B cell (primary cell): ENCODE results near the gene TRABD. TPM values are rescaled to one million over a fixed set of nuclear protein-coding genes. Genes with fewer than 3 reads are reported as not detected.

Experiments used
- ATAC-seq: fragments of 200-7000 bp; cut with Tn5 transposase; one replicate; pipeline ENCODE4 v1.10.0; 2021; ENCODE audit warnings: low read depth, mild to moderate bottlenecking, moderate number of reproducible peaks, moderate library complexity
- CTCF ChIA-PET: fragments of 350-600 bp; sonication (Branson Sonifier 250); formaldehyde crosslinking; loops from one replicate; lab custom pipeline; 2021; ENCODE audit warnings: antibody characterized with exemption, inconsistent platforms; lab: Charles Lee
- POLR2A ChIA-PET: fragments of 350-600 bp; sonication (Branson Sonifier 250); formaldehyde crosslinking; loops from one replicate; lab custom pipeline; 2021; ENCODE audit warnings: antibody characterized with exemption; lab: Charles Lee
- DNase-seq: peaks from one replicate; pipeline ENCODE4 v3.0.0; 2013
- H2AFZ ChIP-seq: 2 replicates; pipeline ENCODE4 v1.6.1; 2012; ENCODE audit warnings: mild to moderate bottlenecking, low read depth, low read length; ENCODE audit not compliant: insufficient read depth, poor library complexity, severe bottlenecking
- H3K27ac ChIP-seq, 2 donors: 1 replicate in 1 of 2; 2 replicates in 1 of 2; pipeline ENCODE4 v1.5.1; 2012 to 2013; ENCODE audit warnings: low read length in 2 of 2, mild to moderate bottlenecking in 2 of 2, moderate library complexity in 1 of 2
- H3K27me3 ChIP-seq, 4 experiments: fragments of 200-600 bp in 1 of 4; sonication (generic) in 1 of 4; replicated peaks in 1 of 4; 1 replicate in 2 of 4; 2 replicates in 2 of 4; pipeline versions ENCODE4 v1.6.1 to v1.7.0; 2013 to 2016; ENCODE audit warnings: low read length in 3 of 4, mild to moderate bottlenecking in 2 of 4, mixed read lengths in 1 of 4, moderate library complexity in 1 of 4; ENCODE audit not compliant: insufficient read depth in 4 of 4, control insufficient read depth in 3 of 4; ENCODE audit errors: control extremely low read depth in 1 of 4
- H3K36me3 ChIP-seq, 2 experiments: replicated peaks in 1 of 2; 1 replicate in 1 of 2; 2 replicates in 1 of 2; pipeline versions ENCODE4 v1.6.1 to v1.7.1; 2013; ENCODE audit warnings: low read length in 1 of 2; ENCODE audit not compliant: insufficient read depth in 2 of 2, control insufficient read depth in 1 of 2; ENCODE audit errors: control extremely low read depth in 1 of 2, extremely low read depth in 1 of 2
- H3K4me1 ChIP-seq, 2 donors: fragments of 200-600 bp in 1 of 2; sonication (generic) in 1 of 2; 1 replicate in 1 of 2; 2 replicates in 1 of 2; pipeline versions ENCODE4 v1.5.1 to v1.6.1; 2013 to 2017; ENCODE audit warnings: low read length in 2 of 2; ENCODE audit not compliant: control insufficient read depth in 2 of 2, insufficient read depth in 2 of 2
- H3K4me2 ChIP-seq: replicated peaks from 2 replicates; pipeline ENCODE3; 2012; ENCODE audit warnings: mild to moderate bottlenecking, low read depth, low read length; ENCODE audit not compliant: poor library complexity, severe bottlenecking
- H3K4me3 ChIP-seq, 5 experiments: fragments of 200-600 bp in 1 of 5; sonication (generic) in 1 of 5; 1 replicate in 3 of 5; 2 replicates in 2 of 5; pipeline versions ENCODE4 v1.5.1 to v1.7.0; 2011 to 2016; ENCODE audit warnings: low read length in 4 of 5, mild to moderate bottlenecking in 4 of 5, low read depth in 2 of 5, control low read depth in 1 of 5, moderate library complexity in 1 of 5; ENCODE audit not compliant: insufficient read depth in 1 of 5; ENCODE audit errors: control extremely low read depth in 1 of 5, extremely low read depth in 1 of 5
- H3K79me2 ChIP-seq: fragments of 200-600 bp; sonication (generic); one replicate; pipeline ENCODE4 v1.6.0; 2016; ENCODE audit warnings: low read length; ENCODE audit not compliant: control insufficient read depth, insufficient read depth
- H3K9ac ChIP-seq: fragments of 200-600 bp; sonication (generic); 2 replicates; pipeline ENCODE4 v1.6.1; 2017; ENCODE audit warnings: mild to moderate bottlenecking, low read length, moderate library complexity
- H3K9me3 ChIP-seq, 3 donors: one replicate each; pipeline versions ENCODE4 v1.6.1 to v1.7.1; 2013; ENCODE audit warnings: low read length in 2 of 3; ENCODE audit not compliant: control insufficient read depth in 2 of 3, insufficient read depth in 1 of 3; ENCODE audit errors: control extremely low read depth in 1 of 3
- H4K20me1 ChIP-seq: 2 replicates; pipeline ENCODE4 v1.6.0; 2012; ENCODE audit warnings: mild to moderate bottlenecking, low read length; ENCODE audit not compliant: insufficient read depth, control insufficient read depth, poor library complexity, severe bottlenecking
- H3K27ac Mint-ChIP-seq: one replicate; pipeline ENCODE4 v1.8.0; 2021; ENCODE audit warnings: mixed read lengths
- H3K27me3 Mint-ChIP-seq: one replicate; pipeline ENCODE4 v1.8.0; 2021; ENCODE audit warnings: mixed read lengths
- H3K4me1 Mint-ChIP-seq: one replicate; pipeline ENCODE4 v1.8.0; 2021; ENCODE audit warnings: mixed read lengths
- H3K4me3 Mint-ChIP-seq: one replicate; pipeline ENCODE4 v1.8.0; 2021; ENCODE audit warnings: mixed read lengths
- H3K9me3 Mint-ChIP-seq: one replicate; pipeline ENCODE4 v1.8.0; 2022; ENCODE audit warnings: mixed read lengths; ENCODE audit not compliant: insufficient read depth
- EZH2 ChIP-seq: IDR thresholded peaks from 2 replicates; pipeline ENCODE4 v1.6.1; 2012; ENCODE audit warnings: borderline replicate concordance, low read depth, mild to moderate bottlenecking, moderate library complexity, low read length; ENCODE audit not compliant: insufficient read depth, poor library complexity, severe bottlenecking
- WGBS: methylation state at CpG from one replicate; pipeline ENCODE4 v1.1.5; 2013; ENCODE audit warnings: missing lambda C conversion rate; ENCODE audit not compliant: insufficient coverage; 5-methylcytosine and 5-hydroxymethylcytosine counted together
- intact Hi-C: fragments of 100-400 bp; cut with micrococcal nuclease; formaldehyde crosslinking; loops from one replicate; pipeline ENCODE4 v1.10.0; 2022
- polyA plus RNA-seq: library from polyadenylated mRNA; depleted of rRNA; stranded (reverse); fragments of >200 nt; gene quantifications from 2 replicates; pipeline ENCODE4 v1.2.3, GENCODE V29; 2012
- total RNA-seq, 2 donors: library from RNA; stranded (reverse); fragments of 120-200 nt in 1 of 2; gene quantifications; 1 replicate in 1 of 2; 2 replicates in 1 of 2; pipeline versions ENCODE4 v1.2.3 to v1.2.4, GENCODE V29; 2013 to 2022
- TF ChIP-seq, protein P1 (sequence below): fragments of 200-600 bp; IDR thresholded peaks from one replicate; pipeline ENCODE4 v1.8.0; 2022; ENCODE audit warnings: antibody characterized with exemption, mild to moderate bottlenecking

The TRABD gene
- total and polyA plus RNA-seq, 2 donors (not counting 1 experiment from before 2014, with no cell fraction given), result 164 to 200 TPM

DNA sequence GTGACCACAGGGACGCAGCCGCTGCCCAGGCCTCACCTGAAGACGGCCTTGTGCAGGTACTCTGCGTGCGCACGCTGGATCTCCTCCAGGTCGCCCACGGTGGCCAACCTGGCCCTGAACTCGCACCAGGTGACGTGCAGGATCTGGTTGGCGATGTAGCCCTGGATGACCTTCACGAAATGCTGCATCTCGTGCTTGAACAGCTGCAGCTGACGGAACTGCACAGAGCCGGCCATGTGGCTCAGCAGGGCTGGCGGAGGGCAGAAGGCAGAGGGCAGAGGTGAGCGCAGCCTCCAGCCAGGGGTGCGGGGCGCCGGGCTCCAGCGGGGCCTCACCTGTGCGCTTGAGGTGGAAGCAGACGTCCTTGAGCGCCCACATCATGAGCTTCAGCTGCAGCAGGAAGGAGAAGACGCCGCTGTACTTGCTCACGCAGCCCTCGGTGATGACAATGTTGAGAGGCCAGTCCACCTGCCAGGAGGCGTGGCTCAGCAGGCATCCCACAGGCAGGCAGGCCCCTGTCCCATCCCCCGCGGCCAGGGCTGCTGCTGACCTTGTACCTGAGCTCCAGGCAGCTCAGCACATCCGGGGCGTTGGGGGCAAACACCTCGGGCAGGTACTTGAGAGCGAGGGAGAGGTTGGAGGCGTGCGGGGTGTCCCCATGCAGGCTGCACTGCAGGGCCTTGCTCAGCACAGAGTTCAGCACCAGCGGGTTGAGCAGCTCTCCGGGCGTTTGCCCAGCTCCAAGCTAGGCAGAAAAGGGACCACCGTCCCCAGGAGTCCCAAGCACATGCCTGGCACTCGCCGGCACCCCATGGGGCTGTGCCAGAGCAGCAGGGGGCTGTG lies 32.7 kb downstream of the TRABD start:
- H3K9ac ChIP-seq, result no peak overlapping the region
- peaks cover 22% of the 10 kb centered on the region for H4K20me1 ChIP-seq
- no peak for ATAC-seq
- WGBS, result 88% methylated on average over 43 of the region's 43 CpGs
- no peak overlapping the region for H3K27ac ChIP-seq
- no peak overlapping the region for H2AFZ ChIP-seq
- no peaks in the 10 kb centered on the region for H3K4me1 ChIP-seq
- no peak overlapping the region for H3K4me2 ChIP-seq
- H3K79me2 ChIP-seq, result no peaks in the 10 kb centered on the region
- H3K4me3 ChIP-seq, result no peak overlapping the region
- ChIA-PET POLR2A (interaction anchor here (0.6 kb wide), 1 partner anchor 282 kb away, joined by 4 read pairs; no protein-coding TSS in a partner anchor), CTCF (interaction anchor here (3.5 kb wide), 1 partner anchor 69 kb away, joined by 11 read pairs; no protein-coding TSS in a partner anchor)
- H3K9me3 ChIP-seq, result no peaks in the 10 kb centered on the region
- Mint-ChIP-seq H3K4me3 (no peak overlapping the region), H3K27ac (no peak overlapping the region), H3K27me3 (no peaks in the 10 kb centered on the region), H3K4me1 (peaks cover 2% of the 10 kb centered on the region), H3K9me3 (no peaks in the 10 kb centered on the region)
- peaks cover 0 to 75% of the 10 kb centered on the region in 2 experiments for H3K36me3 ChIP-seq
- peak; percentile 34 for DNase-seq
- TF ChIP-seq, protein P1, sequence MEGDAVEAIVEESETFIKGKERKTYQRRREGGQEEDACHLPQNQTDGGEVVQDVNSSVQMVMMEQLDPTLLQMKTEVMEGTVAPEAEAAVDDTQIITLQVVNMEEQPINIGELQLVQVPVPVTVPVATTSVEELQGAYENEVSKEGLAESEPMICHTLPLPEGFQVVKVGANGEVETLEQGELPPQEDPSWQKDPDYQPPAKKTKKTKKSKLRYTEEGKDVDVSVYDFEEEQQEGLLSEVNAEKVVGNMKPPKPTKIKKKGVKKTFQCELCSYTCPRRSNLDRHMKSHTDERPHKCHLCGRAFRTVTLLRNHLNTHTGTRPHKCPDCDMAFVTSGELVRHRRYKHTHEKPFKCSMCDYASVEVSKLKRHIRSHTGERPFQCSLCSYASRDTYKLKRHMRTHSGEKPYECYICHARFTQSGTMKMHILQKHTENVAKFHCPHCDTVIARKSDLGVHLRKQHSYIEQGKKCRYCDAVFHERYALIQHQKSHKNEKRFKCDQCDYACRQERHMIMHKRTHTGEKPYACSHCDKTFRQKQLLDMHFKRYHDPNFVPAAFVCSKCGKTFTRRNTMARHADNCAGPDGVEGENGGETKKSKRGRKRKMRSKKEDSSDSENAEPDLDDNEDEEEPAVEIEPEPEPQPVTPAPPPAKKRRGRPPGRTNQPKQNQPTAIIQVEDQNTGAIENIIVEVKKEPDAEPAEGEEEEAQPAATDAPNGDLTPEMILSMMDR, result no peak
- no peak for TF ChIP-seq EZH2
- intact Hi-C loops, result no loop called here
- no peaks in the 10 kb centered on the region for H3K27me3 ChIP-seq
